ENCODE measurements around the gene DLG2.

Gene DLG2

GRCh38 chr11:85171648-85172257 lies 455.4 kb downstream of the DLG2 start:
- no peak for DNase-seq (ENCODE audit: extremely low read depth, low read depth)
- TF ChIP-seq CTCF (IDR thresholded peaks at IDR 0.05; ENCODE audit: low read depth, low read length), result no peak

- DNase-seq (ENCODE audit: extremely low read depth, low read depth), result no peak
- no peak for TF ChIP-seq CTCF (IDR thresholded peaks at IDR 0.05; ENCODE audit: low read depth, low read length)
Observed at GRCh38 chr11:85170184-85170583, 457.0 kb downstream of the DLG2 start.

GRCh38 chr11:85167471-85167870 lies 459.7 kb downstream of the DLG2 start:
- no peak for DNase-seq (ENCODE audit: extremely low read depth, low read depth)
- no peak for TF ChIP-seq CTCF (IDR thresholded peaks at IDR 0.05; ENCODE audit: low read depth, low read length)

GRCh38 chr11:85167038-85167437 lies 460.1 kb downstream of the DLG2 start:
- no peak for TF ChIP-seq CTCF (IDR thresholded peaks at IDR 0.05; ENCODE audit: low read depth, low read length)
- DNase-seq (ENCODE audit: extremely low read depth, low read depth), result no peak

GRCh38 chr11:85165819-85166218 lies 461.3 kb downstream of the DLG2 start:
- no peak for DNase-seq (ENCODE audit: extremely low read depth, low read depth)
- no peak for TF ChIP-seq CTCF (IDR thresholded peaks at IDR 0.05; ENCODE audit: low read depth, low read length)

GRCh38 chr11:85164743-85165142 lies 462.4 kb downstream of the DLG2 start:
- TF ChIP-seq CTCF (IDR thresholded peaks at IDR 0.05; ENCODE audit: low read depth, low read length), result no peak
- no peak for DNase-seq (ENCODE audit: extremely low read depth, low read depth)

GRCh38 chr11:85154294-85154693 lies 472.9 kb downstream of the DLG2 start:
- TF ChIP-seq CTCF (IDR thresholded peaks at IDR 0.05; ENCODE audit: low read depth, low read length), result no peak
- no peak for DNase-seq (ENCODE audit: extremely low read depth, low read depth)
